Activated CD8-positive, alpha-beta memory T cell treated with anti-CD3 and anti-CD28 coated beads for 24 hours (primary cell): ENCODE results near the gene SOX8.
"Not testable (repeated sequence)": the region's sequence is repeated elsewhere in the genome, so short reads cannot be mapped to it uniquely, and the experiment has no call there.

ENCODE experiments used
- DNase-seq: peaks from one replicate; pipeline ENCODE4 v3.0.0-alpha.2; 2020

SOX8 gene

DNA sequence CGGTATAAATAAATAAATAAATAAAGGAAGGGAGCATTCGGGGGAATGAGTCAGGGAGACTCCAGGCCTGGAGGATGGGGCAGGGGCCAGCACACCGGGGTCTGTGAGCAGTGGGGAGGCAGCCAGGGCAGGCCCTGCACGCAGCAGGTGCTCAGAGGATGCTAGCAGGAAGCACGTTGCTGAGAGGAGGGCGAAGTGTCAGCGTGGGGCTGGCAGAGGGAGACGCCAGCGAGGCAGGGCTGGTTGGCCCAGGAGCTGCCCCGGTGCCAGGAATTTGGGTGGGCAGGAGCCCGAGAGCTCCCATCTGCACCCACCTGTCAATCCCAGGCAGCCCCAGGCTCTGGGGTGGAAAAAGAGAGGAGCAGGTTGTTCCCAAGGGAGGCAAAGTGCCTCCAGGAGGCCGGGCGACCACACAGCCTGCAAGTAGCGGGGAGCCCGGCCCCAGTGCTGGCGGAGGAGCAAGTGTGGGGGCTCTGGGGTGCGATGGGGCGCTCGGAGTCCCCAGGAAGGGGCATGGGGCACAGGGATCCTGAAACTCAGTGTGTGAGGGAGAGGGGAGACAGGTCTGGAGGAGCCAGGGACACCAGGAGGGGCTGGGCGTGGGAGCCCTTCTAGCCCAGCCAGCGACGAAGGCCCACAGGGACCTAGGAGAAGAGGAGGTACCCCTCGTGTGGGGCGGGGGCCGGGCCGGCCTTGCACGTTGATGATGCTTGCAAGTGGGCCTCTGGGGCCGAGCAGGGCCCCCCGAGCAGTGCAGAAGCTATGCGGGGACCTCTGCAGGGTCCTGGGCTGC lies 28.0 kb downstream of the SOX8 start:
- DNase-seq, result no peak

DNA sequence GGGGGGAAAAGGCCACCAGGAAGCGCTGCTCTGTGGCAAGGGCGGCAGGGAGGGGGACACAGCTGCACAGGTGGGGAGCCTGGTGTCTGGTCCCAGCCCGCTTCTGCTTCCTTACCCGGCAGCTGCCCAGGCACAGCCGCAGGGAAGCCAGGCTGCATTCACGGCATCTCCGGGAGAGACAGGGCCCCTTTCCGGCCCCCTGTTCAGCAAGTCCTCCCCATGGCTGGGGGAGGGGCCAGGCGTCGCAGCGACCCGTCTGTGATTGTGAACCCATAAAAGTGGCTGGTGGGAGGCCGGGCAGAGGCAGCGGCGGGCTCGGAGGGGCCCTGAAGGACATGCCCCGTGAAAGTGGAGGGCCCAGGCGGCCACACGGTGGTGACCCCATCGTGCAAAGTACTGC lies 28.7 kb downstream of the SOX8 start:
- no peak for DNase-seq

DNA sequence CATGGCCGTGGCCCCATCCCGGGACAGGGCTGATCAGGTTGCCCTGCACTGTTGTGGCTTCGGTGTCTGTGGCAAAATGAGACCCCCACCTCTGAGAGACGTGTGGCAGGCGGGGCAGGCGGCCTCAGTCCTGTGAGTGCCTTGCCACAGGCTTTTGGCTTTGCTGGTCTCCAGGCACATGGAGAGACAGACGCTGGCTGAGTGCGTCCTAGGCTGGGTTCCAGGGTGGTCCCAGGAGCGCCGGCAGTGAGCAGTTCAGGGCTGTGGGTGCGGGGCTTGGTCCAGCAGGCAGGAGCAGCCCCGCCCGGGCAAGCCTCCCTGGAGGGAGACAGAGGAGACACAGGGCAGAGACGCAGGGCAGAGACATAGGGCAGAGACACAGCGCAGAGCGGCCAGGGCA lies 29.2 kb downstream of the SOX8 start:
- no peak for DNase-seq

- DNase-seq, result no peak
Observed at GRCh38 chr16:1011316-1012082, 29.9 kb downstream of the SOX8 start.

DNA sequence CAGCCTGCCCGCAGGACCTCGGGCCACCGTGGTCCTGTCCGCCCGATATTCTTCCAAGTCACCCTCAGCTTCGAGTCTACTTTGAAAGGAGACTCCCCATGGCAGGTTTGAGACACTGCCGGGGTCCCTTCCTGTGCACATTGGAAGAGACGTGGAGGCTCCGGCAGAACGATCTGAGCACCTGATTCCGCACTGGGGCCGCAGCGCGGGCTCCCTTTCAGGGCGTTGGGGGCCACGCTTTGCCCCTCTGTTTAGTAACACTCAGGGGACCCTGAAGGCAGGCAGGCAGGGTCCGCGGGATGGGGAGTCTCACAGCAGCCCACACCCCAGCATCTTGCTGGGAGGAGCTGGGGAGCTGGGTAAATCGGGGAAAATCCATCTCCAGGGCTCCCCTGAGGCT lies 30.6 kb downstream of the SOX8 start:
- no peak for DNase-seq

- no peak for DNase-seq
Observed at GRCh38 chr16:1012722-1013592, 31.4 kb downstream of the SOX8 start.

GRCh38 chr16:1013593-1013900 lies 32.0 kb downstream of the SOX8 start:
- no peak for DNase-seq

DNA sequence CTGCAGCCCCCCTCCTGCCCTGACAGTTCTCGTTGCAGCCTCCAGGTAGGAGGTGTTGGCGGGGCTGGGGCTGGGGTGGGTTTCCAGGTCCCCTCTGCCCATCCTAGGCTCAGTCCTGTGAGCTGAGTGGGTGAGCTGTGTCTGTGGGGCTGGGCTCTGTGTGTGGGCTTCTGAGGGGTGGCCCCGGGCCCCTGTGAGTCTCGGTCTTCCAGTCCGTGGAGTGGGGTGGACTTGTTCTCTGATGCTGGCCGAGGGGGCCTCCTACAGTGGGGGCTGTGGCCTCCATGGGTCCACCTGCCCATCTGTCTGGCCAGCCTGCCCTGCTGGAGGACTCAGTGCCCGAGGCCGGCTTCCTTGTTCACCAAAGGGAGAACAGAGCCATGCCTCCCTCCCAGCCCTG lies 32.7 kb downstream of the SOX8 start:
- DNase-seq, result no peak

- no peak for DNase-seq
Observed at GRCh38 chr16:1014771-1015495, 33.4 kb downstream of the SOX8 start.

GRCh38 chr16:1018447-1019198 lies 37.1 kb downstream of the SOX8 start:
- DNase-seq, result no peak

- no peak for DNase-seq
Observed at GRCh38 chr16:1019231-1020090, 37.9 kb downstream of the SOX8 start.

- DNase-seq, result no peak
Observed at GRCh38 chr16:1020091-1020399, 38.5 kb downstream of the SOX8 start.

- no peak for DNase-seq
Observed at GRCh38 chr16:1020591-1020990, 39.0 kb downstream of the SOX8 start.

- no peak for DNase-seq
Observed at GRCh38 chr16:1021553-1022160, 40.1 kb downstream of the SOX8 start.

GRCh38 chr16:1022466-1022865 lies 40.9 kb downstream of the SOX8 start:
- DNase-seq, result no peak

DNA sequence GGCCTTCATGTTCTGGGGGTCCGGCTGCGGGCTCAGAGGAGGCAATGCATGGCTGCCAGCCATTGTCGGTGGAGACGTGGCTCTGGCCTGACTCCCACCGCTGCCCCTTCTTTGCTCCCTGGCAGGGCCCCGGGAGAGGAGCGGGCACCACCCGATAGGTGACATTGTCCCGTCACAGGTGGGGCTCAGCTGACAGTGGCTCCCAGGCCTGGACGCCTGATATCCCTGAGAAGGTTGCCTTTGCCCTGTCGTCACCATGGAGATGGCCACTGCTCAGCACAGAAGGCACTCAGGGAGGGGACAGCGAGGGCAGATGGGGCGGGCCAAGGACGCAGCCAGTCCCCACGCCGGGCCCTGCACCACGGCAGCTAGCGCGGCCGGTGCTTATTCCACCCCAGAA lies 42.6 kb downstream of the SOX8 start:
- DNase-seq, result no peak

GRCh38 chr16:1025183-1025809 lies 43.7 kb downstream of the SOX8 start:
- DNase-seq, result not testable (repeated sequence)

DNA sequence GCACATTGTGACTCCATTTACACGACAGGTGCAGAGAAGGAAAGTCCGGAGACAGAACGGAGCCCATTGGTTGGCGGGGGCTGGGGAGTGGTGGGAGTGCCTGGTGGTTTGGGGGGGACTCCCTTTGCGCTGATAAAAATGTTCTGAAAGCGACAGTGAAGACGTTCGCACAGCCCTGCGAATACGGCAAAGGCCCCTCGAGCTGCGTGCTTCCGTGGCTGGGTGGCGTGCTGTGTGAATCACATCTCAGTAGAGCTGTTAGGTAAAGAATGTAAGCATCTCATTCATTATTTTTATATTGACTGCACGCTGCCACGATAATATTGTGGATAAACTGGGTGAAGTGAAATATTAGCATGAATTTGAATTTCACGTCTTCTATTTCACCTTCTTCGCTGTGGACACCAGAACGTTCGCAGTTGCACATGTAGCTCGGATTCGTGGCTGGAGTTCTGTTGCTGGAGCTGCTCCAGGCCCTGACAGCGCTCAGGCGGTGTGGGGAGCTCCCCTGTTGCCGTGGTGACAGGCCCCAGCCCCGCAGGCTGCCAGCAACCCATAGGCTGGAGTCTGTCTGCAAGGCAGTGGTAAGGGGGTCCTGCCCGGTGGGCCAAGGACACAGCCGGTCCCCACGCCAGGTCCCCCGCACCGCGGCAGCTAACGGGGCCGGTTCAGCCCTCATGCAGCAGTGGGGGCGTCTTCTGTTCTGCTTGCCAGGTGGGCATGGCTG lies 44.6 kb downstream of the SOX8 start:
- no peak for DNase-seq

DNA sequence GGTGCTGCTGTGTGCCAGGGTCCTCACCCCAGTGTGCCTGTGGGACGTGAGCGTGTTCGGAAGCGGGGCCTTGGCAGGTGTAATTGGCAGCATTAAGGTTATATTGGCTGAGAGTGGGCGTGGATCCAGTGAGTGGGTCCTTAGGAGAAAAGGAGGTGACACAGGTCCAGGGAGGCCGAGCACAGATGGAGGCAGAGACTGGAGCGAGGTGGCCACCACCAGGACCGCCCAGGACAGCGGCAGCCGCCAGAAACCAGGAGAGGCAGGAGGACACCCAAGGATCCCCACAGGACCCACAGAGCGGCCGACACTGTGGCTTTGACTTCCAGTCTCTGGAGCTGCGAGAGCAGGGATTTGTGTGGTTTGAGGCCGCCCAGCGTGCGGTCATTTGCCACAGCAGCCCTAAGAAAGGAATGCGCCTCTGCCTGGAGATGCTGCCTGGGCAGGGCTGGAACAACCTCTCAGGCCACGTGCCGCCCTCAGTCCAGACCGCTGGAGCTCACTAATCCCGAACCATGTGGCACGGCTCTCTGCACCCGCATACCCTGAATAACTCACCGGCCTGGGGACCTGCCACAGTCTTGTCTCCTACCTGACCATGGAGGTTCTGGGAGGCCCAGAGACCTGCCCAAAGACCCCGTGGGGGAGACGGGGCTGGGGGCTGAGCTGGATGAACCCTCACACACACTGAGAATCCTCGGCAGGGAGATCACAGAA lies 45.4 kb downstream of the SOX8 start:
- no peak for DNase-seq
